Measurements from ENCODE around the gene TBC1D10A.

DNA sequence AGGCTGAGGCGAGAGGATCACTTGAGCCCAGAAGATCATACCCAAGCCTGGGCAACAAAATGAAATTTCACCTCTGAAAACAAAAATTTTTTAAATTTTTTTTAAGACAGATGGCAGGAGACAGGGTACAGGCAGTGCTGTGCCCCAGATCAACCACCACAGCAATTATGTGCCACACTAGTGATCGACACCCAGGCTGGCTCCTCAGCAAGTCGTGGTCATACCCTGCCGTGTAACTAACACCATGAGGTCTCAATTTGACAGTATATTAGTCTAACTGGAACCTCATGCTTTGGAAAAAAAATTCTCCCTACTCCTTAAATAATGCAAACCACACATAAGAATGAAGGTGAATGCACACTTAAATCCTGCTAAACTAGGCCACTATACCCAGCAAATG, 21.7 kb upstream of the TBC1D10A start:
- TF ChIP-seq EZH2 (IDR thresholded peaks at IDR 0.05; ENCODE audit: low read length, unreplicated experiment) = no peak
- TF ChIP-seq, protein P1, sequence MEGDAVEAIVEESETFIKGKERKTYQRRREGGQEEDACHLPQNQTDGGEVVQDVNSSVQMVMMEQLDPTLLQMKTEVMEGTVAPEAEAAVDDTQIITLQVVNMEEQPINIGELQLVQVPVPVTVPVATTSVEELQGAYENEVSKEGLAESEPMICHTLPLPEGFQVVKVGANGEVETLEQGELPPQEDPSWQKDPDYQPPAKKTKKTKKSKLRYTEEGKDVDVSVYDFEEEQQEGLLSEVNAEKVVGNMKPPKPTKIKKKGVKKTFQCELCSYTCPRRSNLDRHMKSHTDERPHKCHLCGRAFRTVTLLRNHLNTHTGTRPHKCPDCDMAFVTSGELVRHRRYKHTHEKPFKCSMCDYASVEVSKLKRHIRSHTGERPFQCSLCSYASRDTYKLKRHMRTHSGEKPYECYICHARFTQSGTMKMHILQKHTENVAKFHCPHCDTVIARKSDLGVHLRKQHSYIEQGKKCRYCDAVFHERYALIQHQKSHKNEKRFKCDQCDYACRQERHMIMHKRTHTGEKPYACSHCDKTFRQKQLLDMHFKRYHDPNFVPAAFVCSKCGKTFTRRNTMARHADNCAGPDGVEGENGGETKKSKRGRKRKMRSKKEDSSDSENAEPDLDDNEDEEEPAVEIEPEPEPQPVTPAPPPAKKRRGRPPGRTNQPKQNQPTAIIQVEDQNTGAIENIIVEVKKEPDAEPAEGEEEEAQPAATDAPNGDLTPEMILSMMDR (conservative IDR thresholded peaks at IDR 0.05; ENCODE audit: low read depth, low read length) = no peak

Data from PC-3 (cell line).